Activated CD8-positive, alpha-beta memory T cell treated with anti-CD3 and anti-CD28 coated beads, Interleukin-2, amount 50 U/mL, for 48 hours (primary cell): ENCODE results near the gene VAV1.
A peak's percentile ranks its signal among the peaks of the same experiment; 100 is the strongest.
"Not testable (repeated sequence)": the region's sequence is repeated elsewhere in the genome, so short reads cannot be mapped to it uniquely, and the experiment has no call there.

Source experiments
- DNase-seq: peaks from one replicate; pipeline ENCODE4 v3.0.0-alpha.2; 2020

Gene VAV1

GRCh38 chr19:6821639-6822310 lies 49.3 kb downstream of the VAV1 start:
- no peak for DNase-seq

GRCh38 chr19:6822311-6822670 lies 49.8 kb downstream of the VAV1 start:
- no peak for DNase-seq

- DNase-seq = no peak
Measured at GRCh38 chr19:6825076-6825774, 52.7 kb downstream of the VAV1 start.

- DNase-seq = no peak
Measured at GRCh38 chr19:6826281-6826920, 53.9 kb downstream of the VAV1 start.

- no peak for DNase-seq
Measured at GRCh38 chr19:6828306-6828697, 55.8 kb downstream of the VAV1 start.

GRCh38 chr19:6828698-6829633 lies 56.5 kb downstream of the VAV1 start:
- peak; percentile 75 for DNase-seq

GRCh38 chr19:6829829-6830228 lies 57.3 kb downstream of the VAV1 start:
- not testable (repeated sequence) for DNase-seq

- DNase-seq = not testable (repeated sequence)
Measured at GRCh38 chr19:6831084-6831483, 58.6 kb downstream of the VAV1 start.

- no peak for DNase-seq
Measured at GRCh38 chr19:6832412-6832811, 59.9 kb downstream of the VAV1 start.

- DNase-seq = no peak
Measured at GRCh38 chr19:6833166-6833790, 60.8 kb downstream of the VAV1 start.

- DNase-seq = no peak
Measured at GRCh38 chr19:6834433-6834832, 61.9 kb downstream of the VAV1 start.

GRCh38 chr19:6835501-6835900 lies 63.0 kb downstream of the VAV1 start:
- no peak for DNase-seq

- no peak for DNase-seq
Measured at GRCh38 chr19:6837525-6837924, 65.0 kb downstream of the VAV1 start.

GRCh38 chr19:6838062-6838655 lies 65.7 kb downstream of the VAV1 start:
- DNase-seq = no peak

GRCh38 chr19:6842871-6843607 lies 70.5 kb downstream of the VAV1 start:
- DNase-seq = no peak

GRCh38 chr19:6847828-6848200 lies 75.3 kb downstream of the VAV1 start:
- no peak for DNase-seq

GRCh38 chr19:6848986-6849385 lies 76.5 kb downstream of the VAV1 start:
- DNase-seq = no peak

GRCh38 chr19:6849876-6850275 lies 77.4 kb downstream of the VAV1 start:
- DNase-seq = no peak

- no peak for DNase-seq
Measured at GRCh38 chr19:6851359-6851758, 78.9 kb downstream of the VAV1 start.

- DNase-seq = no peak
Measured at GRCh38 chr19:6852001-6852400, 79.5 kb downstream of the VAV1 start.

GRCh38 chr19:6853868-6854267 lies 81.4 kb downstream of the VAV1 start:
- DNase-seq = no peak

- DNase-seq = no peak
Measured at GRCh38 chr19:6854758-6855157, 82.2 kb downstream of the VAV1 start.
